Caco-2 (cell line): ENCODE data around the gene LMO7. TPM values are rescaled to one million over a fixed set of nuclear protein-coding genes. Genes with fewer than 3 reads are reported as not detected.
"Not testable (repeated sequence)": the region's sequence is repeated elsewhere in the genome, so short reads cannot be mapped to it uniquely, and the experiment has no call there.

Experiments
- BruUV-seq: library from RNA; stranded (reverse); fragments of 400-500 nt; replicated peaks from 2 replicates; lab custom pipeline; 2021; lab: Mats Ljungman, UMichigan
- CTCF ChIA-PET: fragments of 300-600 bp; sonication (Branson Sonifier 250); formaldehyde crosslinking; loops from one replicate; lab custom pipeline; 2022; ENCODE audit warnings: antibody characterized with exemption; lab: Charles Lee
- POLR2A ChIA-PET: fragments of 300-600 bp; sonication (Branson Sonifier 250); formaldehyde crosslinking; loops from one replicate; lab custom pipeline; 2022; ENCODE audit warnings: antibody characterized with exemption; lab: Charles Lee
- DNase-seq, 2 experiments: peaks; one replicate each; pipeline versions ENCODE4 v3.0.0 to v3.0.0-alpha.2; 2020 to 2022
- H3K27me3 ChIP-seq: replicated peaks from 2 replicates; pipeline ENCODE4 v1.6.0; 2011; ENCODE audit warnings: low read length; ENCODE audit not compliant: control insufficient read depth, insufficient read depth
- H3K36me3 ChIP-seq: 2 replicates; pipeline ENCODE4 v1.5.1; 2011; ENCODE audit warnings: low read length; ENCODE audit not compliant: control insufficient read depth, insufficient read depth
- H3K4me1 ChIP-seq: fragments of 250-450 bp; sonication (Bioruptor Pico); 2 replicates; pipeline ENCODE4 v1.5.1; 2020; ENCODE audit warnings: mild to moderate bottlenecking
- H3K4me3 ChIP-seq: 2 replicates; pipeline ENCODE4 v1.5.1; 2011; ENCODE audit warnings: low read depth, mild to moderate bottlenecking, control low read depth, low read length
- H3K9me3 ChIP-seq: fragments of 250-450 bp; sonication (Bioruptor Pico); 2 replicates; pipeline ENCODE4 v1.5.1; 2020; ENCODE audit warnings: mild to moderate bottlenecking, moderate library complexity
- H3K27ac Mint-ChIP-seq: one replicate; pipeline ENCODE4 v1.8.0; 2022; ENCODE audit warnings: mixed read lengths; ENCODE audit not compliant: unreplicated experiment
- H3K27me3 Mint-ChIP-seq: one replicate; pipeline ENCODE4 v1.8.0; 2022; ENCODE audit warnings: mixed read lengths; ENCODE audit not compliant: insufficient read depth, unreplicated experiment
- H3K36me3 Mint-ChIP-seq: one replicate; pipeline ENCODE4 v1.8.0; 2022; ENCODE audit warnings: mild to moderate bottlenecking, mixed read lengths; ENCODE audit not compliant: insufficient read depth, unreplicated experiment
- H3K4me1 Mint-ChIP-seq: one replicate; pipeline ENCODE4 v1.8.0; 2022; ENCODE audit warnings: low read depth, mixed read lengths; ENCODE audit not compliant: unreplicated experiment
- H3K4me3 Mint-ChIP-seq: one replicate; pipeline ENCODE4 v1.8.0; 2022; ENCODE audit warnings: mild to moderate bottlenecking, moderate library complexity, mixed read lengths; ENCODE audit not compliant: unreplicated experiment
- H3K9me3 Mint-ChIP-seq: one replicate; pipeline ENCODE4 v1.8.0; 2022; ENCODE audit warnings: mixed read lengths; ENCODE audit not compliant: unreplicated experiment
- CTCF ChIP-seq, 2 experiments: fragments of 200-600 bp in 1 of 2; IDR thresholded peaks; 1 replicate in 1 of 2; 2 replicates in 1 of 2; pipeline versions ENCODE4 v1.5.1 to v1.8.0; 2011 to 2022; ENCODE audit warnings: antibody characterized with exemption in 1 of 2, control low read depth in 1 of 2, inconsistent platforms in 1 of 2, low read depth in 1 of 2, low read length in 1 of 2, mild to moderate bottlenecking in 1 of 2, moderate library complexity in 1 of 2; ENCODE audit not compliant: insufficient read depth in 1 of 2, severe bottlenecking in 1 of 2, unreplicated experiment in 1 of 2
- intact Hi-C: fragments of 100-400 bp; cut with micrococcal nuclease; formaldehyde crosslinking; loops from one replicate; pipeline ENCODE4 v1.10.0; 2022; ENCODE audit not compliant: unreplicated experiment
- total RNA-seq: library from RNA; stranded (reverse); gene quantifications from 2 replicates; pipeline ENCODE4 v1.2.3, GENCODE V29; 2022

LMO7 gene
- total RNA-seq, 1 experiment from 2014 or later: 209 TPM

GRCh38 chr13:75790198-75790970 lies 154.3 kb downstream of the LMO7 start:
- H3K27me3 Mint-ChIP-seq: no peaks in the 10 kb centered on the region
- H3K4me3 ChIP-seq: no peak overlapping the region
- POLR2A ChIA-PET: no interaction called here
- intact Hi-C loops: no loop called here
- no peak for TF ChIP-seq CTCF (IDR thresholded peaks at IDR 0.05; ENCODE audit: insufficient read depth in 1 of 2, low read depth in 1 of 2, low read length in 1 of 2, severe bottlenecking in 1 of 2, unreplicated experiment in 1 of 2)
- H3K4me1 Mint-ChIP-seq: peaks cover 35% of the 10 kb centered on the region
- H3K36me3 ChIP-seq: no peaks in the 10 kb centered on the region
- BruUV-seq: no TSS peak
- H3K27me3 ChIP-seq: no peaks in the 10 kb centered on the region
- no peak for DNase-seq
- H3K36me3 Mint-ChIP-seq: peaks cover 17% of the 10 kb centered on the region
- CTCF ChIA-PET: interaction anchor here (0.6 to 0.9 kb wide), 2 partner anchors 25 to 51 kb away, joined by 3 to 7 read pairs; no protein-coding TSS in a partner anchor
- no peaks in the 10 kb centered on the region for H3K9me3 ChIP-seq
- H3K4me3 Mint-ChIP-seq: no peak overlapping the region
- H3K4me1 ChIP-seq: peaks cover 81% of the 10 kb centered on the region
- peak overlapping the region; percentile 97 for H3K27ac Mint-ChIP-seq
- no peaks in the 10 kb centered on the region for H3K9me3 Mint-ChIP-seq

GRCh38 chr13:75792526-75793187 lies 156.5 kb downstream of the LMO7 start:
- peak overlapping the region; percentile 45 for H3K4me3 Mint-ChIP-seq
- ChIA-PET CTCF (interaction anchor here (0.6 to 2.1 kb wide), 4 partner anchors 24 to 97 kb away, joined by 3 to 26 read pairs (median 14); no protein-coding TSS in a partner anchor), POLR2A (interaction anchor here (0.5 to 1.3 kb wide), 6 partner anchors 10 to 114 kb away, joined by 3 to 22 read pairs (median 4); no protein-coding TSS in a partner anchor)
- H3K27me3 Mint-ChIP-seq: no peaks in the 10 kb centered on the region
- no peaks in the 10 kb centered on the region for H3K9me3 Mint-ChIP-seq
- Histone ChIP-seq H3K36me3 (no peaks in the 10 kb centered on the region), H3K27me3 (no peaks in the 10 kb centered on the region), H3K4me3 (no peak overlapping the region), H3K9me3 (no peaks in the 10 kb centered on the region), H3K4me1 (peaks cover 71% of the 10 kb centered on the region)
- H3K4me1 Mint-ChIP-seq: peaks cover 43% of the 10 kb centered on the region
- intact Hi-C loops: loop anchor here (1.0 to 2.0 kb wide), 4 partner anchors 21 to 98 kb away; no protein-coding TSS in a partner anchor
- peak; percentile 85 to 89 for DNase-seq
- H3K27ac Mint-ChIP-seq: peak overlapping the region; percentile 97
- no TSS peak for BruUV-seq
- peaks cover 40% of the 10 kb centered on the region for H3K36me3 Mint-ChIP-seq
- TF ChIP-seq CTCF (IDR thresholded peaks at IDR 0.05; ENCODE audit: insufficient read depth in 1 of 2, low read depth in 1 of 2, low read length in 1 of 2, severe bottlenecking in 1 of 2, unreplicated experiment in 1 of 2): no peak

- BruUV-seq, H3K9me3 Mint-ChIP-seq, H3K4me3 ChIP-seq, H3K9me3 ChIP-seq, H3K27me3 Mint-ChIP-seq, DNase-seq, H3K36me3 ChIP-seq, H3K27me3 ChIP-seq: not testable (repeated sequence)
- H3K4me1 ChIP-seq: peaks cover 72% of the 10 kb centered on the region
- H3K4me3 Mint-ChIP-seq: peak overlapping the region; percentile 45
- ChIA-PET CTCF (interaction anchor here (1.7 to 2.1 kb wide), 2 partner anchors 33 to 98 kb away, joined by 25 to 26 read pairs; no protein-coding TSS in a partner anchor), POLR2A (interaction anchor here (1.0 to 1.3 kb wide), 2 partner anchors 32 to 97 kb away, joined by 3 to 22 read pairs; no protein-coding TSS in a partner anchor)
- peaks cover 45% of the 10 kb centered on the region for H3K36me3 Mint-ChIP-seq
- H3K27ac Mint-ChIP-seq: peak overlapping the region; percentile 97
- peaks cover 43% of the 10 kb centered on the region for H3K4me1 Mint-ChIP-seq
- intact Hi-C loops: loop anchor here (2.0 kb wide), 2 partner anchors 68 to 98 kb away; no protein-coding TSS in a partner anchor
These were observed 157.0 kb downstream of the LMO7 start for GRCh38 chr13:75793188-75793567.
